ENCODE measurements around the gene SLC6A17. TPM values are rescaled to one million over a fixed set of nuclear protein-coding genes. Genes with fewer than 3 reads are reported as not detected.

Gene SLC6A17
- total and polyA plus RNA-seq, 2 donors (not counting 3 experiments of a cell fraction or from before 2014, with no cell fraction given): 0.03 TPM; not detected in 1

- CTCF ChIA-PET: interaction anchor here (1.2 to 2.1 kb wide), 3 partner anchors 22 to 87 kb away, joined by 4 to 9 read pairs (median 5); no protein-coding TSS in a partner anchor
- Histone ChIP-seq H2AFZ (ENCODE audit: low read depth, low read length) (no peak overlapping the region), H3K9me3 (replicated peaks; ENCODE audit: control insufficient read depth, insufficient read depth, low read length) (no peaks in the 10 kb centered on the region), H3K9ac (replicated peaks; ENCODE audit: extremely low read depth, insufficient read depth, low read length) (no peak overlapping the region), H3K9me1 (replicated peaks; ENCODE audit: control insufficient read depth, extremely low read depth, insufficient read depth, low read length) (no peaks in the 10 kb centered on the region), H3K4me2 (ENCODE audit: insufficient read depth, low read length) (no peak overlapping the region), H4K20me1 (replicated peaks; ENCODE audit: control insufficient read depth, extremely low read depth, insufficient read depth, low read length) (no peaks in the 10 kb centered on the region), H3K36me3 (ENCODE audit: control insufficient read depth in 2 of 2, extremely low read depth in 1 of 2, insufficient read depth in 2 of 2, low read length in 2 of 2) (no peaks in the 10 kb centered on the region), H3K4me3 (replicated peaks in 1 of 3; ENCODE audit: insufficient read depth in 1 of 3, low read depth in 1 of 3, low read length in 3 of 3) (no peak overlapping the region), H3K27ac (ENCODE audit: insufficient read depth, low read depth, low read length) (no peak overlapping the region), H3K27me3 (ENCODE audit: control insufficient read depth in 2 of 2, insufficient read depth in 2 of 2, low read length in 2 of 2) (peaks cover 0 to 3% of the 10 kb centered on the region in 2 experiments), H3K4me1 (ENCODE audit: control insufficient read depth, extremely low read depth, insufficient read depth, low read length) (no peaks in the 10 kb centered on the region), H3K79me2 (ENCODE audit: control insufficient read depth, insufficient read depth, low read length) (no peaks in the 10 kb centered on the region)
- DNase-seq (ENCODE audit: low read depth, low spot score) (no peak), FAIRE-seq (no peak)
- TF ChIP-seq GATA2 (IDR thresholded peaks at IDR 0.05; ENCODE audit: insufficient read depth, insufficient read length, low read depth, low read length): no peak
- TF ChIP-seq MYC (IDR thresholded peaks at IDR 0.05; ENCODE audit: low read depth, low read length): no peak
- TF ChIP-seq, protein P1, sequence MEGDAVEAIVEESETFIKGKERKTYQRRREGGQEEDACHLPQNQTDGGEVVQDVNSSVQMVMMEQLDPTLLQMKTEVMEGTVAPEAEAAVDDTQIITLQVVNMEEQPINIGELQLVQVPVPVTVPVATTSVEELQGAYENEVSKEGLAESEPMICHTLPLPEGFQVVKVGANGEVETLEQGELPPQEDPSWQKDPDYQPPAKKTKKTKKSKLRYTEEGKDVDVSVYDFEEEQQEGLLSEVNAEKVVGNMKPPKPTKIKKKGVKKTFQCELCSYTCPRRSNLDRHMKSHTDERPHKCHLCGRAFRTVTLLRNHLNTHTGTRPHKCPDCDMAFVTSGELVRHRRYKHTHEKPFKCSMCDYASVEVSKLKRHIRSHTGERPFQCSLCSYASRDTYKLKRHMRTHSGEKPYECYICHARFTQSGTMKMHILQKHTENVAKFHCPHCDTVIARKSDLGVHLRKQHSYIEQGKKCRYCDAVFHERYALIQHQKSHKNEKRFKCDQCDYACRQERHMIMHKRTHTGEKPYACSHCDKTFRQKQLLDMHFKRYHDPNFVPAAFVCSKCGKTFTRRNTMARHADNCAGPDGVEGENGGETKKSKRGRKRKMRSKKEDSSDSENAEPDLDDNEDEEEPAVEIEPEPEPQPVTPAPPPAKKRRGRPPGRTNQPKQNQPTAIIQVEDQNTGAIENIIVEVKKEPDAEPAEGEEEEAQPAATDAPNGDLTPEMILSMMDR (IDR thresholded peaks at IDR 0.05; ENCODE audit: extremely low read depth in 1 of 2, insufficient read depth in 1 of 2, low read depth in 1 of 2, low read length in 2 of 2): no peak
- no peak for TF ChIP-seq EZH2 (IDR thresholded peaks at IDR 0.05; ENCODE audit: borderline replicate concordance, low read depth, low read length, severe bottlenecking)
- TF ChIP-seq JUN (IDR thresholded peaks at IDR 0.05; ENCODE audit: borderline replicate concordance, insufficient read depth, insufficient read length, low read depth): no peak
- TF ChIP-seq FOS (IDR thresholded peaks at IDR 0.05; ENCODE audit: borderline replicate concordance, insufficient read depth, low read length): no peak
- TF ChIP-seq, protein P2, sequence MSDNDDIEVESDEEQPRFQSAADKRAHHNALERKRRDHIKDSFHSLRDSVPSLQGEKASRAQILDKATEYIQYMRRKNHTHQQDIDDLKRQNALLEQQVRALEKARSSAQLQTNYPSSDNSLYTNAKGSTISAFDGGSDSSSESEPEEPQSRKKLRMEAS (IDR thresholded peaks at IDR 0.05; ENCODE audit: insufficient read depth, insufficient read length): no peak
- TF ChIP-seq POLR2AphosphoS5 (IDR thresholded peaks at IDR 0.05; ENCODE audit: insufficient read depth, low read depth, low read length): no peak
- TF ChIP-seq POLR2A (IDR thresholded peaks at IDR 0.05; ENCODE audit: low read depth, low read length): no peak
- dilution Hi-C loops (cut with MboI; ENCODE audit: extremely low pct_ligation_motif_present, low sequenced_read_pairs) (no loop called here), intact Hi-C loops (cut with micrococcal nuclease) (no loop called here)
- BruUV-seq (replicated peaks): no TSS peak
- POLR2A ChIA-PET: no interaction called here
Measured at GRCh38 chr1:110174961-110175360, 24.7 kb downstream of the SLC6A17 start.
